Measurements from ENCODE around the gene OR12D3.

DNA sequence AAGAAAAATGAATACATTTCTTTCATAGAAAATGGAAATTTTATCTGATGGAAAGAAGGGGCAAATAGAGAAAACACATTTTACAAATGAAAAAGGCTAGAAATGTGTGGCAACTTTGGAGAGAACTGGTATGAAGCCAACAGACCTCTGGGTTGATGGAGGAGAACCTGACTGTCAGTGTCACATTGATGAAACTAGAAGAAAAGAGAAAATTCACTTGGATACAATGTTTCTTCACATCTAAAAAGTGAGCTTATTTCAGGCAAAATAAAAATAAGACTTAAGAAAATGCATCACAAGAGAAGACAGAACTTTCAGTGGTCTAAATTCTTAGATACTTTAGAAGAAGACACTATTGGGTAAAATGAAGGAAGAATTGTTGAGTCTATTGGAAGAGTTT lies 20.2 kb upstream of the OR12D3 start, which contains the start of gene OR12D2:
- TF ChIP-seq, protein P1, sequence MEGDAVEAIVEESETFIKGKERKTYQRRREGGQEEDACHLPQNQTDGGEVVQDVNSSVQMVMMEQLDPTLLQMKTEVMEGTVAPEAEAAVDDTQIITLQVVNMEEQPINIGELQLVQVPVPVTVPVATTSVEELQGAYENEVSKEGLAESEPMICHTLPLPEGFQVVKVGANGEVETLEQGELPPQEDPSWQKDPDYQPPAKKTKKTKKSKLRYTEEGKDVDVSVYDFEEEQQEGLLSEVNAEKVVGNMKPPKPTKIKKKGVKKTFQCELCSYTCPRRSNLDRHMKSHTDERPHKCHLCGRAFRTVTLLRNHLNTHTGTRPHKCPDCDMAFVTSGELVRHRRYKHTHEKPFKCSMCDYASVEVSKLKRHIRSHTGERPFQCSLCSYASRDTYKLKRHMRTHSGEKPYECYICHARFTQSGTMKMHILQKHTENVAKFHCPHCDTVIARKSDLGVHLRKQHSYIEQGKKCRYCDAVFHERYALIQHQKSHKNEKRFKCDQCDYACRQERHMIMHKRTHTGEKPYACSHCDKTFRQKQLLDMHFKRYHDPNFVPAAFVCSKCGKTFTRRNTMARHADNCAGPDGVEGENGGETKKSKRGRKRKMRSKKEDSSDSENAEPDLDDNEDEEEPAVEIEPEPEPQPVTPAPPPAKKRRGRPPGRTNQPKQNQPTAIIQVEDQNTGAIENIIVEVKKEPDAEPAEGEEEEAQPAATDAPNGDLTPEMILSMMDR (IDR thresholded peaks at IDR 0.05 in 2 of 3, conservative IDR thresholded peaks at IDR 0.05 in 1 of 3; ENCODE audit: control insufficient read depth in 2 of 3, extremely low read depth in 1 of 3, insufficient read depth in 1 of 3, low read depth in 3 of 3, low read length in 3 of 3) = no peak
- TF ChIP-seq, protein P2, sequence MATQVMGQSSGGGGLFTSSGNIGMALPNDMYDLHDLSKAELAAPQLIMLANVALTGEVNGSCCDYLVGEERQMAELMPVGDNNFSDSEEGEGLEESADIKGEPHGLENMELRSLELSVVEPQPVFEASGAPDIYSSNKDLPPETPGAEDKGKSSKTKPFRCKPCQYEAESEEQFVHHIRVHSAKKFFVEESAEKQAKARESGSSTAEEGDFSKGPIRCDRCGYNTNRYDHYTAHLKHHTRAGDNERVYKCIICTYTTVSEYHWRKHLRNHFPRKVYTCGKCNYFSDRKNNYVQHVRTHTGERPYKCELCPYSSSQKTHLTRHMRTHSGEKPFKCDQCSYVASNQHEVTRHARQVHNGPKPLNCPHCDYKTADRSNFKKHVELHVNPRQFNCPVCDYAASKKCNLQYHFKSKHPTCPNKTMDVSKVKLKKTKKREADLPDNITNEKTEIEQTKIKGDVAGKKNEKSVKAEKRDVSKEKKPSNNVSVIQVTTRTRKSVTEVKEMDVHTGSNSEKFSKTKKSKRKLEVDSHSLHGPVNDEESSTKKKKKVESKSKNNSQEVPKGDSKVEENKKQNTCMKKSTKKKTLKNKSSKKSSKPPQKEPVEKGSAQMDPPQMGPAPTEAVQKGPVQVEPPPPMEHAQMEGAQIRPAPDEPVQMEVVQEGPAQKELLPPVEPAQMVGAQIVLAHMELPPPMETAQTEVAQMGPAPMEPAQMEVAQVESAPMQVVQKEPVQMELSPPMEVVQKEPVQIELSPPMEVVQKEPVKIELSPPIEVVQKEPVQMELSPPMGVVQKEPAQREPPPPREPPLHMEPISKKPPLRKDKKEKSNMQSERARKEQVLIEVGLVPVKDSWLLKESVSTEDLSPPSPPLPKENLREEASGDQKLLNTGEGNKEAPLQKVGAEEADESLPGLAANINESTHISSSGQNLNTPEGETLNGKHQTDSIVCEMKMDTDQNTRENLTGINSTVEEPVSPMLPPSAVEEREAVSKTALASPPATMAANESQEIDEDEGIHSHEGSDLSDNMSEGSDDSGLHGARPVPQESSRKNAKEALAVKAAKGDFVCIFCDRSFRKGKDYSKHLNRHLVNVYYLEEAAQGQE (IDR thresholded peaks at IDR 0.05; ENCODE audit: low read depth, low read length) = no peak
